SU-DHL-6 (cell line): Measurements from ENCODE around the gene ZNF184.

Experiments used
- CTCF ChIP-seq: fragments of 200-600 bp; sonication (generic); IDR thresholded peaks from one replicate; pipeline ENCODE4 v1.5.1; 2017; ENCODE audit warnings: antibody characterized with exemption, mild to moderate bottlenecking, low read length, moderate library complexity; ENCODE audit not compliant: insufficient read depth, poor library complexity, severe bottlenecking
- EZH2phosphoT487 ChIP-seq: fragments of 200-600 bp; sonication (generic), shearing (Covaris generic); conservative IDR thresholded peaks from 2 replicates; pipeline ENCODE4 v1.6.1; 2018; ENCODE audit warnings: mild to moderate bottlenecking, antibody characterized with exemption, low read length, moderate library complexity, mixed read lengths

GRCh38 chr6:27476090-27476489 is 3.2 kb upstream of the ZNF184 start:
- TF ChIP-seq CTCF (no peak), EZH2phosphoT487 (no peak)
